HG03159 (cell line): ENCODE results near the gene PDE5A.

Source experiments
- ATAC-seq: cut with Tn5 transposase; IDR thresholded peaks from one replicate; pipeline ENCODE4 v1.9.1; 2021; ENCODE audit warnings: mild to moderate bottlenecking, moderate library complexity; ENCODE audit not compliant: unreplicated experiment

The PDE5A gene

DNA sequence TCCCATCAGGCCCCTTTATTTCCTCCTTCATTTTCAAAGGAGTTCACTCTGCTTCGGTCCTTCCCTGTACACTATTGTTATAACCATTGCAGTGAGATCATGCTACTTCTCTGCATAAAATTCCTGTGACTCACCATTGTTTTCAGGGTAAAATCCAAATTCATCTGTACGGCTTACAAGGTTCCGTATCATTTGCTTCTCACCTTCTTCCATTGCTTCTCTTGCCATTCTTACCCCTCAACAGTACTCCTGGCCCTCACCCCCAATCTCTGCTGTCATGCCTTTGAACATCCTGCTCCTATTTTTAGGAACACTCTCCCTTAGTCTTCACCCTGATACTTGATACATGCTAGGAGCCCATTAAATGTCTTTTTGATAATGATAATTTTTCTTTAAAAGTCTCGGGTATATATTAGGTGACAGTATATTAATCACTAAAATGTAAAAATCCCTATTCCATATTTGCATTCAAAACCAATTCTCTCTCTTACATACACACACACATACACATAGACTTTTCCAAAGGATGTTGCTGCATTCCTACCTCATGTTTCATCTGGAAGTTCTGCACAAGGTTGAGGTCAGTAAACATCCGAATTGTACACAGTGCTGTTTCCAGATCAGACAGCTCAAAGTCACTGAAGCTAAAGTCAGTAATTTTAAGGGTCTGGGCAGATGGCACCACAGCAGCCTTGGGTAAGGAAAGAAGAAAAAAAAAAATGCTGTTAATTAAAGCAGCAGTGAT is 103.4 kb downstream of the PDE5A start:
- no peak for ATAC-seq

GRCh38 chr4:119523399-119523798 is 105.2 kb downstream of the PDE5A start:
- no peak for ATAC-seq

- no peak for ATAC-seq
These were observed 107.3 kb downstream of the PDE5A start for GRCh38 chr4:119521268-119521667.

GRCh38 chr4:119518915-119519410 is 109.6 kb downstream of the PDE5A start:
- ATAC-seq = no peak

DNA sequence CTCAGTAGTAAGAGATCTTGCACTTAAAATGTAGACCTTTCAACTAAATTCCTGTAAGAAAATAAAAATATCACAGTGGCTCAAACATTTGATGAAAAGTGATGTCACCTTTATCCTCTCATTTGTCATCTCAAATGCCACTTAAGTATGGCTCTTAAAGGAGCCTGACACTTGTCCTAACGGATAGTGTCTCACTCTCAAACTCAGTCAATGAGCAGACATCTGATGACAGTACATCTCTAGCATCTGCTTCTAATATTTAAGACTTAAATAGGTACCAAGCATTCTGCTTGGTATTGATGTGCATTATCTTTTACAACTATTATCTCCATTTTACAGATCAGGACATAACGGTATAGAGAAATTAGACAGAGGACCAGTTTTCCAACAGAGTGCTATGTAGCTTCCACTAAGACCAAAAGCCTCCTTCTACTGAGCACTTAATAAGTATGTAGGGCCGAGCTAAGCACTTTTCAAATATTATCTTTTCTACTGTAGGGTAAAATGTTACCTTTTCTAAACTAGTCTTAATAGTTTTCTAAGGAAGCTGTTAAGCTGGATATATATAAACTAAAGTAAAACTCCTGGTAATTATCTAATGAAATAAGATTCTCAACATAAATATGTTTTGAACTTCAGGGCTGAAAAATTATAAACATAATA is 110.2 kb downstream of the PDE5A start:
- no peak for ATAC-seq

DNA sequence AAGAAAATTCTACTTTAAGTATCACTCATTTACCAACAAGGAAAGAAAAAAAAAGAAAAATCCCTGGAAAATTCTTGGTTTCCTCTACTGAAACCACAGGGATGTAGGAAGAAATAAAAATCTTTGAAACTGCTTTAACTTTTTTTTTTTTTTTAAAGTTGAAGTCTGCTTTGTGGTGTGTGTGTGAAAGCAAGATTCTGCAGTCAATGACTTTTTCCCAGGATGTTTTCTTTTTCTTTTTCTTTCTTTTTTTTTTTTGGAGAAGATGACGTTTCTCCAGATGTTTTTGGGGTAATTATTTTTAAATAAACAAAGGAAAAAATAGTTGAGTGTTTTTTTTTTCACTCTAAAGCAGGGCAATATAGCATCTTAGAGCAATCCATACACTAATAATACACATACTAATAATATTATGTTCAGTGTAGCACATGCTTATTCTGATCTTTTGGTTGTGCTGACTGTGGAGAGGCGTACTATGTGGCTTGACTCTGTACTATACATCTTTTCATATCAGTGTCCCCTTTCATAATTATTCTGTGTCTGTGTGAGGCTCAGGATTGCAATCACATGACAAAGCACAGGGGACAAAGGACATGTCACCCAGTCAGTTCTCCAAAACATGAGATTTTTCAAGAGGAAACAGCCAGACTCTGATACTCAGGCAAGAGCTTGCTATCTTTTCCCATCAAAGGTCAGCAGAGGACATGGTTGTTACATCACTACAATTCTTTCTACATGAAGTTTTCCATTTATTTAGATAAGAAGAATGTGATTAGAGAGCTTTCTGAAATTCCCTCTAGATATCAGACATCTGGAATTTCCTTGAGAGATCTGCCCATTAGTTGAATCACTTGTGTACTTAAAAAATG is 111.0 kb downstream of the PDE5A start:
- ATAC-seq = no peak

GRCh38 chr4:119512398-119512797 is 116.2 kb downstream of the PDE5A start:
- ATAC-seq = no peak

GRCh38 chr4:119510395-119511149 is 118.0 kb downstream of the PDE5A start:
- no peak for ATAC-seq

GRCh38 chr4:119508281-119508680 is 120.3 kb downstream of the PDE5A start:
- ATAC-seq = no peak

DNA sequence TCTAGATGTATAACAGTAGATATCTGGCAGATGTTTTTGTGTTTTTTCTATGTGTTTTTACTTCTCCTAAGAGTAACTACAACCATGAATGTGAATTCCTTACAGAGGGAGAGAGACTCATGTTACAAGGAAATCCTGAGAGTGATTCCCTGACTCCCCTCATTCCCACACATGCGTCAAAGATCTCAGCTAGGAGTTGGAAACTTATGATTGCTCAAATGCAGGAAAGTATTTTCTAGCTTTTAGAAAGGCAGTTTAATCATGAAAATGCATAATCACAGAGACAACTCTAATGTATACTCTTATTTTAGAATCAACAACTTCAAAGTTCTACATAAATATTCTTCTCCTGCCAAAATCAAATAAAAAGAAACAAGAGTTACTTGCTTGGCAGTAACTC is 121.8 kb downstream of the PDE5A start:
- no peak for ATAC-seq

DNA sequence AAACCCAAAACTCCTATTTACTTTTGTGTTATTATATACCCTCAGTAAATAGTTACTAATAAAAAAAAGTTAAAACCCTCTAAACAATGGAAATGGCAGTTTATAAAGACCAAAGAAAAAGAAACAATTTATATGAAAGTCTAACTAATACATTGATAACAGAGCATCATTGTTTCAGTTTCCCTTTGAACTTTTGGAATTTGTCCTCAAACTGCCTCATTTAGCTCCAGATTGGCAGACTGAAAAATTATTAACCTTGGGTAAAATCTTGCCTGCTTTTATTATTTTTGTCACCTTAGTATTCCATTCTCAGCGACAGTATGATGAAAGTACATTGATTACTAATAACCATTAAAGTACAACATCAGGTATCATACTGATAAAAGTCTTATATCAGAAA is 124.0 kb downstream of the PDE5A start:
- no peak for ATAC-seq

DNA sequence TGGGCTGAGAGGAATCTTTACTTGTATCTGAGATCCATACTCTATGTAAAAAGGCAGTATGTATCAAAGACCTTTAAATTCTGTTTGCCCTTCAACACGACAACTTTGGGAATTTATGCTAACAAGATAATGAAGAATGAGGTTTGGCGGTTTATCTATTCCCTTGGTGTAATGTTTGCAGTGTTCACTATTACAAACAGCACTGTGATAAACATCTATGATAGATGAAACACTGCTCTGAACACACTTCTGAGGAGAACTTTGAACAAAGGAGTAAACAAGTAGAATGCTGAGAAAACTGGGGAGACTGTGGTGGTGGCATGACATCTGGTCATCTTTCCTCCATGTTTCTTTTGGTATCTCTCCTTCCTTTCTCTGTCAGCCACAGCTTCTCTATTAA is 126.9 kb downstream of the PDE5A start:
- ATAC-seq = no peak

DNA sequence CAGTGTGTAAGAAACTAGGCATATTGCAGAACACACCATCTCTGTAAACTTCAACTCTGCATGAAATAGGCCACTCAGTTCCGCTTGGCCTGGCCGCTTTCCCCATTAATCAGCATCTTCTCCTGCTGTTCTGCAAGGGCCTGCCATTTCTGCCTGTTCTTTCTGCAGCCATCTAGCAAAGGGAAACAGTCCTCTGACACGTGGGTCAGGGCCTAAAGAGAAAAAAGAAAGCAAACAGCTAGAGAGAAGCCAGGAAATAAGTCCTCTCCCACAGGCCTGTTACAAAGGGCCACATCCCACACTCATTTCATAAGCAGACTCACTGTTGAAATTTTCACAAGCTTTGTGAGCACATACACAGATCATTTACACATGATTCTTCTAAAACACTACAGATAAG is 130.1 kb downstream of the PDE5A start:
- ATAC-seq = no peak

DNA sequence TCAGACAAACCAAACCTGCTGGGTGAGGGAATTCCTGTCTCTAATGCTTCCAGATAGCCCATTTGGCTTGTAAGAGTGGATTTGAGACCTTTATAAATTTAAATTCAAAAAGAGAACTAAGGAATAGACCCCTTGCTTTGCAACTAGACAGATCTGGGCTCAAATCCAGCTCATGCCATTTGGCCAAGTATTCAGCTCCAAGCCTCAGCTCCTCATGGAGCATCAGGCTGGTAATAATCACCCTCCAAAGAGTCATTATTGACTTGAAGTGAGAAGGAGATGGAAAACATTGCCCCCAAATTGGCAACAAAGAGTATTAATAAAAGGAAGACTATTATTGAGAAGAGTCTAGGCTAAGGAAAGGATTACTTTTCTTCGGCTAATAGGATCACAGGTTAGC is 134.7 kb downstream of the PDE5A start:
- no peak for ATAC-seq

- no peak for ATAC-seq
These were observed 135.2 kb downstream of the PDE5A start for GRCh38 chr4:119493419-119493818.

GRCh38 chr4:119490335-119490734 is 138.3 kb downstream of the PDE5A start:
- ATAC-seq = no peak

GRCh38 chr4:119489305-119489704 is 139.3 kb downstream of the PDE5A start:
- no peak for ATAC-seq

GRCh38 chr4:119480331-119480730 is 148.3 kb downstream of the PDE5A start:
- no peak for ATAC-seq

DNA sequence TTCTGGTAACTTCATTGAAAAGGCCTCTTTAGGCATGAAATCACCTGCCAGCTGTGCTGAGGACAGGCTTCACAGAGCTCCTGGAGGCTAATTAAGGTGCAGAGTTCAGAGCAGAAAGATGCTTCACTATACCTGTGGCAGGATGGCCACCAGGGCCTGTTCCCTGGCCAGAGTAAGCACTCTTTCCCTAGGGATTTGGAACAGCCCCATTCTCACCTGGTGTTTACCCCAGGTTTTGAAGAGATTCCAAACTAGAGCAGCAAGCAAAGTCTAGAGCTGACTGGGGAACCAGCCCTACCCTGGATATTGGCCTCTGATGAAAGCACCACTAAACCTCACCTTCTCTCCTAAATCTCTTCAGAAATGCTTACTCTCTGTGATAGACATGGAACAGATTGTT is 148.8 kb downstream of the PDE5A start:
- ATAC-seq = no peak

GRCh38 chr4:119479180-119479808 is 149.3 kb downstream of the PDE5A start:
- ATAC-seq = no peak
